CD8-positive, alpha-beta memory T cell (primary cell): ENCODE results near the gene DISC1. TPM values are rescaled to one million over a fixed set of nuclear protein-coding genes. Genes with fewer than 3 reads are reported as not detected.

ENCODE experiments used
- CTCF ChIA-PET: fragments of 350-600 bp; sonication (Branson Sonifier 250); formaldehyde crosslinking; loops from one replicate; lab custom pipeline; 2021; ENCODE audit warnings: antibody characterized with exemption; lab: Charles Lee
- POLR2A ChIA-PET: fragments of 350-600 bp; sonication (Branson Sonifier 250); formaldehyde crosslinking; loops from one replicate; lab custom pipeline; 2021; ENCODE audit warnings: antibody characterized with exemption; lab: Charles Lee
- DNase-seq, 5 donors: peaks; one replicate each; pipeline versions ENCODE4 v3.0.0 to v3.0.0-alpha.2; 2020 to 2022; ENCODE audit warnings: mixed read lengths in 1 of 5
- H3K27ac ChIP-seq: one replicate; pipeline ENCODE4 v1.7.0; 2013; ENCODE audit warnings: low read depth, mild to moderate bottlenecking, low read length, moderate library complexity
- H3K27me3 ChIP-seq: 2 replicates; pipeline ENCODE4 v1.7.0; 2013; ENCODE audit warnings: low read length, mild to moderate bottlenecking; ENCODE audit not compliant: insufficient read depth, poor library complexity, severe bottlenecking
- H3K36me3 ChIP-seq: 2 replicates; pipeline ENCODE4 v1.7.0; 2013; ENCODE audit warnings: mild to moderate bottlenecking, low read length, moderate library complexity; ENCODE audit not compliant: insufficient read depth
- H3K4me1 ChIP-seq: 2 replicates; pipeline ENCODE4 v1.7.0; 2013; ENCODE audit warnings: mild to moderate bottlenecking, low read length, moderate library complexity; ENCODE audit not compliant: insufficient read depth
- H3K4me3 ChIP-seq: 2 replicates; pipeline ENCODE4 v1.7.0; 2013; ENCODE audit warnings: mild to moderate bottlenecking, low read length
- H3K9me3 ChIP-seq: 2 replicates; pipeline ENCODE4 v1.7.0; 2013; ENCODE audit warnings: mild to moderate bottlenecking, low read length
- H3K27ac Mint-ChIP-seq, 8 donors: one replicate each; pipeline ENCODE4 v1.8.0; 2020 to 2021; ENCODE audit warnings: mixed read lengths in 8 of 8, mild to moderate bottlenecking in 6 of 8, inconsistent platforms in 3 of 8, moderate library complexity in 3 of 8
- H3K27me3 Mint-ChIP-seq, 2 donors: one replicate each; pipeline ENCODE4 v1.8.0; 2020 to 2021; ENCODE audit warnings: mixed read lengths in 2 of 2, mild to moderate bottlenecking in 1 of 2, moderate library complexity in 1 of 2
- H3K36me3 Mint-ChIP-seq, 3 donors: one replicate each; pipeline ENCODE4 v1.8.0; 2020 to 2021; ENCODE audit warnings: mixed read lengths in 3 of 3, inconsistent platforms in 1 of 3, mild to moderate bottlenecking in 1 of 3
- H3K4me1 Mint-ChIP-seq, 3 donors: one replicate each; pipeline ENCODE4 v1.8.0; 2020 to 2021; ENCODE audit warnings: mixed read lengths in 3 of 3, inconsistent platforms in 1 of 3, mild to moderate bottlenecking in 1 of 3
- H3K4me3 Mint-ChIP-seq, 7 donors: one replicate each; pipeline ENCODE4 v1.8.0; 2020 to 2021; ENCODE audit warnings: mixed read lengths in 7 of 7, mild to moderate bottlenecking in 6 of 7, moderate library complexity in 4 of 7, inconsistent platforms in 2 of 7
- H3K9me3 Mint-ChIP-seq, 5 donors: one replicate each; pipeline ENCODE4 v1.8.0; 2020 to 2022; ENCODE audit warnings: mixed read lengths in 5 of 5, mild to moderate bottlenecking in 3 of 5, moderate library complexity in 2 of 5, inconsistent platforms in 1 of 5
- polyA plus RNA-seq: library from polyadenylated mRNA; unstranded; fragments of 300-500 nt; fragmentation: Illumina TruSeq; gene quantifications from one replicate; pipeline ENCODE4 v1.2.3, GENCODE V29; 2021
- total RNA-seq, 2 experiments: library from RNA; stranded (reverse); gene quantifications; one replicate each; pipeline ENCODE4 v1.2.3, GENCODE V29; 2021

Gene DISC1
- total and polyA plus RNA-seq, 3 experiments from 2014 or later, result 0.60 to 2.4 (median 1.0) TPM

- POLR2A ChIA-PET, result no interaction called here
Measured at GRCh38 chr1:231807541-231807940, 181.0 kb downstream of the DISC1 start.

GRCh38 chr1:231808116-231808515 lies 181.5 kb downstream of the DISC1 start:
- peaks cover 0 to 5% of the 10 kb centered on the region in 2 donors for H3K27me3 Mint-ChIP-seq
- H3K36me3 Mint-ChIP-seq, result peaks cover 6 to 13% (median 12%) of the 10 kb centered on the region in 3 donors
- Histone ChIP-seq H3K9me3 (no peaks in the 10 kb centered on the region), H3K4me3 (no peak overlapping the region), H3K27ac (no peak overlapping the region), H3K27me3 (no peaks in the 10 kb centered on the region), H3K4me1 (no peaks in the 10 kb centered on the region), H3K36me3 (no peaks in the 10 kb centered on the region)
- H3K27ac Mint-ChIP-seq, result no peak overlapping the region
- ChIA-PET CTCF (interaction anchor here (1.4 kb wide), 1 partner anchor 51 kb away, joined by 3 read pairs; no protein-coding TSS in a partner anchor), POLR2A (no interaction called here)
- no peaks in the 10 kb centered on the region for H3K4me1 Mint-ChIP-seq
- H3K9me3 Mint-ChIP-seq, result no peaks in the 10 kb centered on the region
- DNase-seq, result no peak
- no peak overlapping the region for H3K4me3 Mint-ChIP-seq

More at GRCh38 chr1:231807541-231807940, 181.0 kb downstream of the DISC1 start:
- Mint-ChIP-seq H3K4me1 (no peaks in the 10 kb centered on the region), H3K9me3 (no peaks in the 10 kb centered on the region), H3K36me3 (peaks cover 6 to 10% (median 7%) of the 10 kb centered on the region in 3 donors), H3K27ac (no peak overlapping the region), H3K4me3 (no peak overlapping the region), H3K27me3 (peaks cover 0 to 5% of the 10 kb centered on the region in 2 donors)
- Histone ChIP-seq H3K27me3 (no peaks in the 10 kb centered on the region), H3K27ac (no peak overlapping the region), H3K4me3 (no peak overlapping the region), H3K4me1 (no peaks in the 10 kb centered on the region), H3K9me3 (no peaks in the 10 kb centered on the region), H3K36me3 (no peaks in the 10 kb centered on the region)
- DNase-seq, result no peak
- CTCF ChIA-PET, result interaction anchor here (1.4 kb wide), 1 partner anchor 50 kb away, joined by 3 read pairs; no protein-coding TSS in a partner anchor

- CTCF ChIA-PET, result no interaction called here
- Histone ChIP-seq H3K4me1 (no peaks in the 10 kb centered on the region), H3K27ac (no peak overlapping the region), H3K9me3 (no peaks in the 10 kb centered on the region), H3K27me3 (no peaks in the 10 kb centered on the region), H3K36me3 (no peaks in the 10 kb centered on the region), H3K4me3 (no peak overlapping the region)
- no peak overlapping the region for H3K4me3 Mint-ChIP-seq
- peaks cover 0 to 5% of the 10 kb centered on the region in 2 donors for H3K27me3 Mint-ChIP-seq
- DNase-seq, result no peak
- POLR2A ChIA-PET, result no interaction called here
- peaks cover 9 to 20% (median 18%) of the 10 kb centered on the region in 3 donors for H3K36me3 Mint-ChIP-seq
- no peaks in the 10 kb centered on the region for H3K4me1 Mint-ChIP-seq
- H3K27ac Mint-ChIP-seq, result no peak overlapping the region
- H3K9me3 Mint-ChIP-seq, result no peaks in the 10 kb centered on the region
Measured at GRCh38 chr1:231808990-231809389, 182.4 kb downstream of the DISC1 start.

GRCh38 chr1:231810415-231810814 lies 183.8 kb downstream of the DISC1 start:
- Histone ChIP-seq H3K27me3 (no peaks in the 10 kb centered on the region), H3K27ac (no peak overlapping the region), H3K4me3 (no peak overlapping the region), H3K36me3 (no peaks in the 10 kb centered on the region), H3K9me3 (no peaks in the 10 kb centered on the region), H3K4me1 (no peaks in the 10 kb centered on the region)
- Mint-ChIP-seq H3K4me1 (no peaks in the 10 kb centered on the region), H3K4me3 (no peak overlapping the region), H3K36me3 (peaks cover 9 to 24% (median 16%) of the 10 kb centered on the region in 3 donors), H3K9me3 (no peaks in the 10 kb centered on the region), H3K27me3 (peaks cover 0 to 3% of the 10 kb centered on the region in 2 donors), H3K27ac (no peak overlapping the region)
- no peak for DNase-seq
- POLR2A ChIA-PET, result no interaction called here
- CTCF ChIA-PET, result no interaction called here

GRCh38 chr1:231814021-231814420 lies 187.4 kb downstream of the DISC1 start:
- Mint-ChIP-seq H3K27ac (no peak overlapping the region), H3K9me3 (no peaks in the 10 kb centered on the region), H3K27me3 (peaks cover 0 to 3% of the 10 kb centered on the region in 2 donors), H3K4me1 (no peaks in the 10 kb centered on the region), H3K36me3 (peaks cover 21 to 39% (median 28%) of the 10 kb centered on the region in 3 donors), H3K4me3 (no peak overlapping the region)
- H3K36me3 ChIP-seq, result no peaks in the 10 kb centered on the region
- H3K27me3 ChIP-seq, result no peaks in the 10 kb centered on the region
- H3K27ac ChIP-seq, result no peak overlapping the region
- H3K4me1 ChIP-seq, result no peaks in the 10 kb centered on the region
- H3K9me3 ChIP-seq, result no peaks in the 10 kb centered on the region
- DNase-seq, result no peak
- ChIA-PET CTCF (no interaction called here), POLR2A (no interaction called here)
- H3K4me3 ChIP-seq, result no peak overlapping the region

- H3K9me3 Mint-ChIP-seq, result no peaks in the 10 kb centered on the region
- CTCF ChIA-PET, result no interaction called here
- no peaks in the 10 kb centered on the region for H3K9me3 ChIP-seq
- H3K27me3 ChIP-seq, result no peaks in the 10 kb centered on the region
- H3K27ac ChIP-seq, result no peak overlapping the region
- DNase-seq, result no peak
- H3K4me1 Mint-ChIP-seq, result no peaks in the 10 kb centered on the region
- H3K27me3 Mint-ChIP-seq, result peaks cover 0 to 3% of the 10 kb centered on the region in 2 donors
- peaks cover 21 to 39% (median 29%) of the 10 kb centered on the region in 3 donors for H3K36me3 Mint-ChIP-seq
- no peaks in the 10 kb centered on the region for H3K4me1 ChIP-seq
- no peak overlapping the region for H3K4me3 Mint-ChIP-seq
- POLR2A ChIA-PET, result no interaction called here
- H3K27ac Mint-ChIP-seq, result no peak overlapping the region
- H3K4me3 ChIP-seq, result no peak overlapping the region
- H3K36me3 ChIP-seq, result no peaks in the 10 kb centered on the region
Measured at GRCh38 chr1:231814521-231814920, 187.9 kb downstream of the DISC1 start.

GRCh38 chr1:231817801-231818200 lies 191.2 kb downstream of the DISC1 start:
- H3K27me3 Mint-ChIP-seq, result no peaks in the 10 kb centered on the region
- H3K27ac Mint-ChIP-seq, result no peak overlapping the region
- Histone ChIP-seq H3K9me3 (no peaks in the 10 kb centered on the region), H3K27me3 (no peaks in the 10 kb centered on the region), H3K36me3 (no peaks in the 10 kb centered on the region), H3K4me1 (no peaks in the 10 kb centered on the region), H3K4me3 (no peak overlapping the region), H3K27ac (no peak overlapping the region)
- DNase-seq, result no peak
- H3K4me1 Mint-ChIP-seq, result no peaks in the 10 kb centered on the region
- peaks cover 20 to 33% (median 27%) of the 10 kb centered on the region in 3 donors for H3K36me3 Mint-ChIP-seq
- no peak overlapping the region for H3K4me3 Mint-ChIP-seq
- no peaks in the 10 kb centered on the region for H3K9me3 Mint-ChIP-seq
- POLR2A ChIA-PET, result no interaction called here
- CTCF ChIA-PET, result no interaction called here

GRCh38 chr1:231818337-231818736 lies 191.7 kb downstream of the DISC1 start:
- POLR2A ChIA-PET, result no interaction called here
- Histone ChIP-seq H3K36me3 (no peaks in the 10 kb centered on the region), H3K27ac (no peak overlapping the region), H3K27me3 (no peaks in the 10 kb centered on the region), H3K4me3 (no peak overlapping the region), H3K4me1 (no peaks in the 10 kb centered on the region), H3K9me3 (no peaks in the 10 kb centered on the region)
- H3K27me3 Mint-ChIP-seq, result no peaks in the 10 kb centered on the region
- DNase-seq, result no peak
- H3K27ac Mint-ChIP-seq, result no peak overlapping the region
- no peaks in the 10 kb centered on the region for H3K9me3 Mint-ChIP-seq
- CTCF ChIA-PET, result no interaction called here
- H3K4me3 Mint-ChIP-seq, result no peak overlapping the region
- H3K4me1 Mint-ChIP-seq, result no peaks in the 10 kb centered on the region
- peaks cover 22 to 28% (median 25%) of the 10 kb centered on the region in 3 donors for H3K36me3 Mint-ChIP-seq
